Measurements from ENCODE around the gene TMEM145. TPM values are rescaled to one million over a fixed set of nuclear protein-coding genes. Genes with fewer than 3 reads are reported as not detected.

The TMEM145 gene
- total and polyA plus RNA-seq, 7 experiments from 2014 or later: not detected

DNA sequence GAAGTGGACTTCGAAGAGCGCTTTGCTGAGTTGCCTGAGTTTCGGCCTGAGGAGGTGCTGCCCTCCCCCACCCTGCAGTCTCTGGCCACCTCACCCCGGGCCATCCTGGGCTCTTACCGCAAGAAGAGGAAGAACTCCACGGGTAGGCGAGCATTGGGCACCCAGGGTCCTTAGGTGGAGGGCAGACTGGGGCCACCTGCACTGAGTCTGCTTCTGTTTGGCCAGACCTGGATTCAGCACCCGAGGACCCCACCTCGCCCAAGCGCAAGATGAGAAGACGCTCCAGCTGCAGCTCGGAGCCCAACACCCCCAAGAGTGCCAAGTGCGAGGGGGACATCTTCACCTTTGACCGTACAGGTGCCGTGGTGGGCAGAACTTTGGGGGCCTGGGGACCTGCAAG lies 19.2 kb upstream of the TMEM145 start:
- H3K36me3 ChIP-seq (ENCODE audit: control insufficient read depth in 2 of 3, insufficient read depth in 3 of 3, low read length in 3 of 3): peaks cover 0 to 70% (median 0%) of the 10 kb centered on the region in 3 experiments

DNA sequence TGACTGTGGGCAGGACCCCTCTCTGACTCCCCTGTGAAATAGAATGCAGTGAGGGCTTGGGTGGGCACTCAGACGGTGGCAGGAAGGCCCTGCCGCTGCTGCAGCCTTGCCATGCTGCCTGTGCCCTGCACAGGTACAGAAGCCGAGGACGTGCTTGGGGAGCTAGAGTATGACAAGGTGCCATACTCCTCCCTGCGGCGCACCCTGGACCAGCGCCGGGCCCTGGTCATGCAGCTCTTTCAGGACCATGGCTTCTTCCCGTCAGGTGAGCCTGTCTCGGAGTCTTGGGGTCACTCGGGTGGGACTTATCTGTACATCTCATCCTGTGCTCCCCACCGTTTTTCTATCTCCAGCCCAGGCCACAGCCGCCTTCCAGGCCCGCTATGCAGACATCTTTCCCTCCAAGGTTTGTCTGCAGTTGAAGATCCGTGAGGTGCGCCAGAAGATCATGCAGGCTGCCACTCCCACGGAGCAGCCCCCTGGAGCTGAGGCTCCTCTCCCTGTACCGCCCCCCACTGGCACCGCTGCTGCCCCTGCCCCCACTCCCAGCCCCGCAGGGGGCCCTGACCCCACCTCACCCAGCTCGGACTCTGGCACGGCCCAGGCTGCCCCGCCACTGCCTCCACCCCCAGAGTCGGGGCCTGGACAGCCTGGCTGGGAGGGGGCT lies 18.5 kb upstream of the TMEM145 start:
- ATAC-seq (no peak), DNase-seq (no peak)
- intact Hi-C loops (cut with micrococcal nuclease): no loop called here
- Mint-ChIP-seq H3K4me3 (no peak overlapping the region), H3K4me1 (peaks cover 8 to 16% (median 11%) of the 10 kb centered on the region in 7 donors), H3K27me3 (no peaks in the 10 kb centered on the region), H3K9me3 (peaks cover 0 to 2% (median 0%) of the 10 kb centered on the region in 11 donors), H3K27ac (peak overlapping the region in 1 of 9 donors; percentile 18), H3K36me3 (peaks cover 0 to 11% (median 8%) of the 10 kb centered on the region in 5 donors)
- Histone ChIP-seq H3K4me3 (ENCODE audit: low read length) (no peak overlapping the region), H3K9me3 (ENCODE audit: control insufficient read depth in 2 of 3, low read length in 3 of 3) (no peaks in the 10 kb centered on the region), H3K4me1 (ENCODE audit: control insufficient read depth in 2 of 2, insufficient read depth in 2 of 2, low read length in 2 of 2) (peaks cover 0 to 8% of the 10 kb centered on the region in 2 donors), H3K27ac (ENCODE audit: low read depth, low read length) (no peak overlapping the region), H3K27me3 (ENCODE audit: control insufficient read depth in 2 of 2, insufficient read depth in 2 of 2, low read length in 2 of 2) (no peaks in the 10 kb centered on the region), H3K36me3 (ENCODE audit: control insufficient read depth in 2 of 3, insufficient read depth in 3 of 3, low read length in 3 of 3) (peaks cover 0 to 63% (median 0%) of the 10 kb centered on the region in 3 experiments)
- ChIA-PET POLR2A (no interaction called here), CTCF (interaction anchor here (0.6 to 1.3 kb wide), 4 partner anchors 44 to 185 kb away, joined by 3 to 4 read pairs (median 3); no protein-coding TSS in a partner anchor)

More for the DNA sequence above, 19.2 kb upstream of the TMEM145 start:
- Mint-ChIP-seq H3K4me1 (peaks cover 8 to 16% (median 11%) of the 10 kb centered on the region in 7 donors), H3K9me3 (peaks cover 0 to 2% (median 0%) of the 10 kb centered on the region in 11 donors), H3K4me3 (no peak overlapping the region), H3K27me3 (no peaks in the 10 kb centered on the region), H3K27ac (peak overlapping the region in 1 of 9 donors; percentile 18), H3K36me3 (peaks cover 0 to 11% (median 8%) of the 10 kb centered on the region in 5 donors)
- Histone ChIP-seq H3K4me3 (ENCODE audit: low read length) (no peak overlapping the region), H3K4me1 (ENCODE audit: control insufficient read depth in 2 of 2, insufficient read depth in 2 of 2, low read length in 2 of 2) (peaks cover 0 to 8% of the 10 kb centered on the region in 2 donors), H3K27ac (ENCODE audit: low read depth, low read length) (no peak overlapping the region), H3K27me3 (ENCODE audit: control insufficient read depth in 2 of 2, insufficient read depth in 2 of 2, low read length in 2 of 2) (no peaks in the 10 kb centered on the region), H3K9me3 (ENCODE audit: control insufficient read depth in 2 of 3, low read length in 3 of 3) (no peaks in the 10 kb centered on the region)
- CTCF ChIA-PET: interaction anchor here (0.6 to 1.1 kb wide), 3 partner anchors 183 to 186 kb away, joined by 3 to 5 read pairs (median 3); no protein-coding TSS in a partner anchor
- DNase-seq (no peak), ATAC-seq (no peak)
- intact Hi-C loops (cut with micrococcal nuclease): no loop called here
- POLR2A ChIA-PET: no interaction called here

DNA sequence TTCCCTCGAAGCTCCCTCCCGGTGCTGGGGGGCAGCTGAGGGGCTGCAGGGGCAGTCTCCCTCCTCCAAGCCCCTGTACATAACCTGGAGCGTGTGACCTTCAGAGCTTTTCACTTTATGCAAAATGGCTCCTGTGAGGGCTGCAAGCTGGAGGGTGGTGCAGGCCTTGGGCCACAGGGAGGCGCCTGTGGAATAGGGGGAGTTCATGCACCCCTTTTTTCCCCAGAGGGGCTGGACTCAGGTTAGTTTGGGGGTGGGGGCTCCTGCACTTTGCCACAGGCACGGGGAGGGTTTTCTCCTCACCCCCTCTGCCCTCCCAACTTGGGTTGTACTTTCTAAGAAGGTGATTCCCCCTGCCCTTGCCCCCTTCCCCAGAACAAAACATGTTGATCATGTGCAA lies 17.8 kb upstream of the TMEM145 start:
- Mint-ChIP-seq H3K9me3 (peaks cover 0 to 2% (median 0%) of the 10 kb centered on the region in 11 donors), H3K4me1 (peaks cover 8 to 18% (median 11%) of the 10 kb centered on the region in 7 donors), H3K36me3 (peaks cover 0 to 13% (median 8%) of the 10 kb centered on the region in 5 donors), H3K27ac (peak overlapping the region in 3 of 9 donors; percentile 11 to 68 (median 59)), H3K4me3 (peak overlapping the region in 1 of 10 donors; percentile 32), H3K27me3 (no peaks in the 10 kb centered on the region)
- Histone ChIP-seq H3K27ac (ENCODE audit: low read depth, low read length) (no peak overlapping the region), H3K27me3 (ENCODE audit: control insufficient read depth in 2 of 2, insufficient read depth in 2 of 2, low read length in 2 of 2) (no peaks in the 10 kb centered on the region), H3K4me1 (ENCODE audit: control insufficient read depth in 2 of 2, insufficient read depth in 2 of 2, low read length in 2 of 2) (peaks cover 0 to 8% of the 10 kb centered on the region in 2 donors), H3K9me3 (ENCODE audit: control insufficient read depth in 2 of 3, low read length in 3 of 3) (no peaks in the 10 kb centered on the region), H3K36me3 (ENCODE audit: control insufficient read depth in 2 of 3, insufficient read depth in 3 of 3, low read length in 3 of 3) (peaks cover 0 to 61% (median 0%) of the 10 kb centered on the region in 3 experiments), H3K4me3 (ENCODE audit: low read length) (no peak overlapping the region)
- no peak for ATAC-seq
- POLR2A ChIA-PET: interaction anchor here (1.6 kb wide), 1 partner anchor 51 kb away, joined by 4 read pairs; no protein-coding TSS in a partner anchor
- CTCF ChIA-PET: interaction anchor here (0.7 to 2.1 kb wide), 7 partner anchors 10 to 187 kb away, joined by 3 to 8 read pairs (median 4); partner anchors contain the start of gene POU2F2
- intact Hi-C loops (cut with micrococcal nuclease): no loop called here
- no peak for DNase-seq

DNA sequence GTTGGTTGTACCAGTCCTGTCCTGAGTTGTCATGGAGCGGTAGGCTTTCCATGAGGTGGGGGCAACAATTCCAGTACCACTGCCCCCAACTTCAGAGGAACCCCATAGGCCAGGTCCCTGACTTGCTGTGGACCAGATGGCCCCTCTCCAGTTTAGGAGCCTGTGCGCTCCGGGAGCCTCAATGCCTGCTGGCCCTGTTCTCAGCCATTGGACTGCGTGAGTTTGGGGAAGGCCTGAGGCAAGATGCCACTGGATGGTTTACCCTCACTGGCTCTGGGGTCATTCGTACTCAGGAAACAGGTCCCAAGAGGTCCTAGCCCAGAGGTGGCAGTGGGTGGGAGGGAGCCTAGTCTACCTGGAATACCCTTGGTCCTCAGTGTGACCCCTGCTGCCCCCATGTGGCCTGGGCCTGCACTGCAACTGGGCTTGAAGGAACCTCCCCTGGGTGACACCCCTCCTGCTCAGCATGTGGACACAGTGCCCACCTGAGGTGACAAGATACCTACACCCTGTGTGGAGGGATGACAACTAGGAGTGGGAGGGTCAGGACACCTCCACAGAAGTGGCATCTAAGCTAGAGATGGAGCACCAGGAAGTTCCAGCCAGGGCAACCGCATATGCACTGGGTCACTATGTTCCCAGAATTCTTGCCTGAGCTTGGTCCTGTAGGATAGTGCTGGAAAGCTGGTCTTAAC lies 17.1 kb upstream of the TMEM145 start:
- Histone ChIP-seq H3K27ac (ENCODE audit: low read depth, low read length) (no peak overlapping the region), H3K27me3 (ENCODE audit: control insufficient read depth in 2 of 2, insufficient read depth in 2 of 2, low read length in 2 of 2) (no peaks in the 10 kb centered on the region), H3K4me1 (ENCODE audit: control insufficient read depth in 2 of 2, insufficient read depth in 2 of 2, low read length in 2 of 2) (peaks cover 0 to 8% of the 10 kb centered on the region in 2 donors), H3K9me3 (ENCODE audit: control insufficient read depth in 2 of 3, low read length in 3 of 3) (no peaks in the 10 kb centered on the region), H3K4me3 (ENCODE audit: low read length) (no peak overlapping the region), H3K36me3 (ENCODE audit: control insufficient read depth in 2 of 3, insufficient read depth in 3 of 3, low read length in 3 of 3) (peaks cover 0 to 55% (median 0%) of the 10 kb centered on the region in 3 experiments)
- intact Hi-C loops (cut with micrococcal nuclease): loop anchor here (1.0 kb wide), 7 partner anchors 11 to 188 kb away; no protein-coding TSS in a partner anchor
- Mint-ChIP-seq H3K27ac (peak overlapping the region in 6 of 9 donors; percentile 11 to 70 (median 42)), H3K27me3 (no peaks in the 10 kb centered on the region), H3K4me3 (no peak overlapping the region), H3K4me1 (peaks cover 8 to 18% (median 12%) of the 10 kb centered on the region in 7 donors), H3K9me3 (peaks cover 0 to 2% (median 0%) of the 10 kb centered on the region in 11 donors), H3K36me3 (peaks cover 0 to 13% (median 8%) of the 10 kb centered on the region in 5 donors)
- ChIA-PET POLR2A (interaction anchor here (1.0 to 1.8 kb wide), 6 partner anchors 9 to 163 kb away, joined by 3 to 6 read pairs (median 4); partner anchors contain the start of gene GSK3A), CTCF (interaction anchor here (0.5 to 2.1 kb wide), 11 partner anchors 11 to 188 kb away, joined by 3 to 8 read pairs (median 4); partner anchors contain the start of genes POU2F2 and ZNF526)
- peak; percentile 76 to 94 (median 85) for DNase-seq
- peak; percentile 96 for ATAC-seq

DNA sequence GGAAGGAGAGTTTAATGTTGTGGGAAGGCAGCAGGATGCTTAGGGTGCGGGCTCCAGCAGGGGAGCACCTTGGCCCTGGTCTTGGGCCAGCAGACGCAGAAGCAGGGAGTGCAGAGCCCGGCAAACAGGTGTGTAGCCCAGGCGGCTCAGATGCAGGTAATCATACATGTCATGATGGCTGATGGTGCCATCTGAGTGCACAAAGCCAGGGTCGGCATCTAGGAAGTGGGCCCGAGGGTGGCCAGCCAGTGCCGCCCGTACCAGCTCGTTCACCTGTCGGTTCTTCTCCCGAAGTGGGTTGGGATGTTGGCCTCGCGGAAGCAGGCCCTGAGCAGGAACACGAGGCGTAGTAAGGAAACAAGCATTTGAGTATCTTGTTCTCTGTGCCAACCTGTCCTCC lies 16.1 kb upstream of the TMEM145 start:
- Histone ChIP-seq H3K27me3 (ENCODE audit: control insufficient read depth in 2 of 2, insufficient read depth in 2 of 2, low read length in 2 of 2) (no peaks in the 10 kb centered on the region), H3K36me3 (ENCODE audit: control insufficient read depth in 2 of 3, insufficient read depth in 3 of 3, low read length in 3 of 3) (peaks cover 0 to 44% (median 0%) of the 10 kb centered on the region in 3 experiments), H3K4me3 (ENCODE audit: low read length) (no peak overlapping the region), H3K27ac (ENCODE audit: low read depth, low read length) (no peak overlapping the region), H3K9me3 (ENCODE audit: control insufficient read depth in 2 of 3, low read length in 3 of 3) (no peaks in the 10 kb centered on the region), H3K4me1 (ENCODE audit: control insufficient read depth in 2 of 2, insufficient read depth in 2 of 2, low read length in 2 of 2) (peaks cover 4 to 13% of the 10 kb centered on the region in 2 donors)
- no peaks in the 10 kb centered on the region for H3K9me3 Mint-ChIP-seq
- ChIA-PET CTCF (interaction anchor here (0.7 to 2.1 kb wide), 5 partner anchors 76 to 189 kb away, joined by 3 to 6 read pairs (median 5); partner anchors contain the start of genes POU2F2 and ZNF526), POLR2A (interaction anchor here (1.1 to 1.8 kb wide), 5 partner anchors 8 to 164 kb away, joined by 3 to 6 read pairs (median 4); partner anchors contain the start of gene GSK3A)
- intact Hi-C loops (cut with micrococcal nuclease): no loop called here
- H3K27ac Mint-ChIP-seq: peak overlapping the region in 6 of 9 donors; percentile 15 to 68 (median 43)
- H3K36me3 Mint-ChIP-seq: peaks cover 0 to 7% (median 4%) of the 10 kb centered on the region in 5 donors
- H3K4me1 Mint-ChIP-seq: peaks cover under 1 to 21% (median 15%) of the 10 kb centered on the region in 7 donors
- H3K4me3 Mint-ChIP-seq: no peak overlapping the region
- DNase-seq (no peak), ATAC-seq (no peak)
- no peaks in the 10 kb centered on the region for H3K27me3 Mint-ChIP-seq
